Gastroesophageal sphincter (tissue), 3 donors: ENCODE data around the gene NCOA5.

Source experiments
- EP300 ChIP-seq: sonication (generic); formaldehyde crosslinking; IDR thresholded peaks from one replicate; pipeline ENCODE4 v1.6.1; 2017; ENCODE audit warnings: antibody characterized with exemption, mild to moderate bottlenecking
- POLR2AphosphoS5 ChIP-seq: sonication (generic); formaldehyde crosslinking; IDR thresholded peaks from one replicate; pipeline ENCODE4 v1.6.1; 2017; ENCODE audit warnings: antibody characterized with exemption
- TF ChIP-seq, protein P1 (sequence below), 4 experiments: fragments of 200-600 bp in 2 of 4; fragments of 450-650 bp in 2 of 4; sonication (generic) in 1 of 4; IDR thresholded peaks; one replicate each; pipeline ENCODE4 v1.5.1; 2017 to 2019; ENCODE audit warnings: antibody characterized with exemption in 4 of 4, mild to moderate bottlenecking in 2 of 4, moderate library complexity in 2 of 4

GRCh38 chr20:46102940-46103339 is 13.2 kb upstream of the NCOA5 start:
- TF ChIP-seq, protein P1, sequence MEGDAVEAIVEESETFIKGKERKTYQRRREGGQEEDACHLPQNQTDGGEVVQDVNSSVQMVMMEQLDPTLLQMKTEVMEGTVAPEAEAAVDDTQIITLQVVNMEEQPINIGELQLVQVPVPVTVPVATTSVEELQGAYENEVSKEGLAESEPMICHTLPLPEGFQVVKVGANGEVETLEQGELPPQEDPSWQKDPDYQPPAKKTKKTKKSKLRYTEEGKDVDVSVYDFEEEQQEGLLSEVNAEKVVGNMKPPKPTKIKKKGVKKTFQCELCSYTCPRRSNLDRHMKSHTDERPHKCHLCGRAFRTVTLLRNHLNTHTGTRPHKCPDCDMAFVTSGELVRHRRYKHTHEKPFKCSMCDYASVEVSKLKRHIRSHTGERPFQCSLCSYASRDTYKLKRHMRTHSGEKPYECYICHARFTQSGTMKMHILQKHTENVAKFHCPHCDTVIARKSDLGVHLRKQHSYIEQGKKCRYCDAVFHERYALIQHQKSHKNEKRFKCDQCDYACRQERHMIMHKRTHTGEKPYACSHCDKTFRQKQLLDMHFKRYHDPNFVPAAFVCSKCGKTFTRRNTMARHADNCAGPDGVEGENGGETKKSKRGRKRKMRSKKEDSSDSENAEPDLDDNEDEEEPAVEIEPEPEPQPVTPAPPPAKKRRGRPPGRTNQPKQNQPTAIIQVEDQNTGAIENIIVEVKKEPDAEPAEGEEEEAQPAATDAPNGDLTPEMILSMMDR (IDR thresholded peaks at IDR 0.05), result no peak
- TF ChIP-seq POLR2AphosphoS5 (no peak), EP300 (no peak)
